Left cardiac atrium (tissue), 4 donors: Measurements from ENCODE around the gene ABCG5. TPM values are rescaled to one million over a fixed set of nuclear protein-coding genes. Genes with fewer than 3 reads are reported as not detected.

Experiments used
- ATAC-seq, 2 donors: fragments of 200-7000 bp; cut with Tn5 transposase; one replicate each; pipeline ENCODE4 v1.9.1; 2020; ENCODE audit warnings: mild to moderate bottlenecking in 2 of 2, moderate library complexity in 2 of 2
- DNase-seq: peaks from one replicate; pipeline ENCODE4 v3.0.0-alpha.2; 2020
- intact Hi-C, 2 donors: fragments of 100-400 bp; cut with DNase I; formaldehyde crosslinking; loops; one replicate each; pipeline versions ENCODE4 v1.14.1 to v1.15.1; 2022 to 2023
- total RNA-seq, 2 donors: library from RNA; stranded (reverse); fragmentation: NEBNext Ultra II Directional; extraction: Animal tissue kit (Norgen Biotek cat#: 25700); gene quantifications; one replicate each; pipeline ENCODE4 v1.2.1, GENCODE V29; 2021
- donor health status: DM: no; HTN: yes; CAD: no.
- donor health status: DM: no; HTN: yes; CAD: no; lungs with severe emphysema.
- donor health status: DM: yes; HTN: yes; CAD: no.
- donor health status: Dilated cardiomyopathy.

ABCG5 gene
- total RNA-seq, 2 donors from 2014 or later, result not detected

DNA sequence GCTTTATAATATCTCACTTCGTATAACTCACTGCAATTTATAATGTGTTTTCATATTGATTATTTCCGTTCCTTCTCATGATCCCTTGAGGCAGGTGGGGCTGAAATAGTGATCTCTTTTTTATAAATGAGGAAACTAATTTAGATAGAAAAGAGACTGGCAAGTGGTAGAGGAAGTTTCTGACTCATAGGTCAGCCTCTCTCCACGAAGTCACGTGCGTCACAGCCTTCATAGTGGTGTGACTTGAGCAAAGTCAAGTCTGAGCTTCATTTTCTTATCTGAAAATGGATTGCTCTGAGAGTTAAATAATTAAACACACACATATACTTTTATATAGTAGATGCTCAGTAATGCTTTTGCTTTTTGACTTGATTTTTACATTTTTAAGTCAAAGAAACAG lies 19.9 kb downstream of the ABCG5 start:
- intact Hi-C loops, result no loop called here
- DNase-seq, result peak; percentile 46
- ATAC-seq, result no peak

DNA sequence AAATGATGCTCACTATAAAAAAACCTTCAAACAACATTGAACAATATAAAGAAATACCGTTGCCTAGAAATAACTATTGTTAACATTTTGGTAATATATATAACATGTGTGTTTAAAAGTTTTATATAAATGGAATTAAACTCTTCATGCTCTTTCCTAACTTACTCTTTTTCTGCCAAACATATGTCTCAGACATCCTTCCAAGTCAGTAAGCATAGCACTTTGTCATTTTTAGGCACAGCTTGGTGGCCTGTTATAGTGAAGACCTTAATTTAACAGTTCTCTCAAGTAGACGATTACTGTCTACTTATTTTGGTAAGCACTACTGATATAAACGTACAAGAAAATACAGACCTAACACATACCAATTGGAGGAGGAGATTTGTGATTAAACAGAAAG lies 23.9 kb downstream of the ABCG5 start:
- intact Hi-C loops, result no loop called here
- ATAC-seq (no peak), DNase-seq (no peak)

DNA sequence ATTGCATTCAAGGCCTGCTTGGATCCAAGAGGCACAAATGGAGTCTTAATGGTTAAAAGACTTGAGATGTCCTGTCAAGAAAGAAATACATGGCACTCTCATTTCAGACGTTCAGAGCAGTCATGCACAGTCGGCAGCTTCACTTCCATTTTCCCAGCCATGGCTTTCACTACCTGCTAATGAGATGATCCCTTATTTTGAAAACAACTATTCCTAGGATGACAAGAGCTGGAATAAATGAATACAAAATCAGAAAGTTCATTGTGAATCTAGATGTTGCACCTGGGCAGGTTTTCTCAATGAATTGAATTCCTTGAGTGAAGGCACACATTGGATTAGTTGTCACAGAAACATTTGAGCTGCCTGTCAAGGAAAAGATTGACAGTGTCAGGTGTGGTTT lies 25.7 kb downstream of the ABCG5 start:
- intact Hi-C loops, result no loop called here
- DNase-seq, result no peak
- ATAC-seq, result no peak

DNA sequence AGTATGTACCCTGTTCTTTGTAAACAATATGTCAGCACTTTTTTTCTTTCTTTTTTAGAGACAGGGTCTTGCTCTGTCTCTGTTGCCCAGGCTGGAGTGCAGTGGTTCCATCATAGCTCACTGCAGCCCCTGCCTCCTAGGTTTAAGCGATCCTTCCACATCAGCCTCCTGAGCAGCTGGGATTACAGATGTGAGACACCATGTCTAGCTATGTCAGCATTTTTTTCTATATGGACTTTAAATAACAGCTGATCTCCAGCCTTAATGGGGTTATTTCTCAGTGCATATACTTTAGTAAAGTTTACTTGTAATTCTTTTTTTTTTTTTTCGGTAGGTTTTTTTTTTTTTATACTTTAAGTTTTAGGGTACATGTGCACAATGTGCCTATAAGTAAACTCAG lies 26.6 kb downstream of the ABCG5 start:
- ATAC-seq, result no peak
- no peak for DNase-seq
- intact Hi-C loops, result no loop called here

DNA sequence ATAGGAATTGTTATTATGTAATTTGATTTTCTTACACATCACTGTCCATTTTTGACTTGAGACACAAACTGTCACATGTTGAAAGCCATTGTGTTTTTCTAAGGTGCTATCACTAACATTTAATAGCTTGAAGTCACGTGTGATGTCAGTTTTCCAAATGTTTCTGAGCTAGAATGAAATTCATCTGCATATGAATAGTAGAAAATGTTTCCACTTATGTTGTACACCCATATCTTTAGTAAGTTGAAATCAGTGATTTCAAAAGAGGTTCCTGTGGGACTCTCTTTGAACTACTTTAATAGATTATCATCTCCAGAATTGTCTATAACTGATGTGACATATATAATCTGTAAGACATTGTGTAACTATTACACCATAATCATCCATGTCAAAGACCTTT lies 27.8 kb downstream of the ABCG5 start:
- no peak for ATAC-seq
- DNase-seq, result no peak
- intact Hi-C loops, result no loop called here

DNA sequence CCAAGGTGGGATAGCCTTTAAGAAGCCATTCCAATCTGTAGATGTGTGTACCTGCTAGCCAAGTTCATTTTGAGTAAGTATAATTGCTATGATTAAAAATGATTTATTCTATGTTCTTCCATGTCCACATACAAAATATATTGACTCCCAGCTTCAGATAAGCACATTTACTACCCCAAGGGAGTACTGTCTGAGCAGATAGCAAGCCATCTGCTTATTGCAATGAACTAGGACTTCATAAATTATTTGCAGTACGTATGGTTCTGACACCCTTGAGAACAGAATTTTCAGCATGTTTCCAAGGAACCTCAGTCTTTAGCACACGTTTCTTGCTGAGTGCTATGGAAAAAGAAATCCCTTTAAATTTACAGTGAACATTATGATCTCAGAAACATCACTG lies 28.2 kb downstream of the ABCG5 start:
- DNase-seq, result no peak
- ATAC-seq, result no peak
- intact Hi-C loops, result no loop called here

DNA sequence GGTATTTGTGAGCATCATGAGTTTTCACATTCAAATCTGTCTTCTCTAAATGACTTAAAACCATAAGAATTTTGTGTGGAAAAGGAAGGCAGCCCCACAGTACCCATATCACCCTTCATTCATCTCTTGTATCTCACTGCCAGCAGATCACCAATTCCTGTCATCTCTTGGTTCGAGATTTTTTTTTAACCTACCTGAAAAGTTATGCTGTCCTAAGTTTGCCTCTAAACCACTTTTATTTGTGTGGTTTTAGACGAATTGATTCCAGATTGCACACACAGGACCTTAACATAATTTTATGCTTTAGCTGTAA lies 32.0 kb downstream of the ABCG5 start:
- no peak for ATAC-seq
- intact Hi-C loops, result no loop called here
- DNase-seq, result no peak

DNA sequence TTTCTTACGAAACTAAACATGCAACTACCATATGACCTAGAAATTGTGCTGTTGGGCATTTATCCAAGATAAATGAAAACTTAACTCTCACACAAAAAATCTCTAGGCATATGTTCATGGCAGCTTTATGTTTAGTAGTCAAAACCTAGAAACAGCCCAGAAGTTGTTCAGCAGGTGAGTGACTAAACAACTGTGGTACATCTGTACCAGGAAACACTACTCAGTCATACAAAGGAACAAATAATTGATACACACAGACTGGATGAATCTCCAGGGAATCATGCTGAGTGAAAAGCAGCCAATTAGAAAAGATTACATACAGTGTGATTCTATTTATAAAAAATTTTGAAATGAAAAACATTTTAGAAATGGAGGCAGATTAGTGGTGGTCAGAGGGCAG lies 35.5 kb downstream of the ABCG5 start:
- intact Hi-C loops, result no loop called here
- ATAC-seq (no peak), DNase-seq (no peak)

DNA sequence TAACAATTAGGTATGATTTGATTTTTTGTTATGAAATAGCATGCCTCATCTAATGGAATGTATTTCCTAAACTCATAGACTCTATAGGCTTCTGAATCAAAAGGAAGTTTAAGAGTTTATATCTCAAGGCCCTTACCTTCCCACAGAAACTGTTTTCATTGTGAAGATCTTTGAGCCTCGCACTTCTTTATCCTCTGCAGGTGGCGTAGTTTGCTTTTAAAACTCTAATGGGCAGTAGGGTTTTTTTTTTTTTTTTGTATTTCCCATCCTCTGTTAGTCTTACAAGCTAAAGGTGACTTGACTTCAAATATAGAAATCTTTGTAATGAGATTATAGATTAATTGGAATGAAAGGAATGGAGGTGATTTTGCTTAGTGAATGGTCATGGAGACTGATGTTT lies 36.5 kb downstream of the ABCG5 start:
- intact Hi-C loops, result no loop called here
- ATAC-seq, result no peak

DNA sequence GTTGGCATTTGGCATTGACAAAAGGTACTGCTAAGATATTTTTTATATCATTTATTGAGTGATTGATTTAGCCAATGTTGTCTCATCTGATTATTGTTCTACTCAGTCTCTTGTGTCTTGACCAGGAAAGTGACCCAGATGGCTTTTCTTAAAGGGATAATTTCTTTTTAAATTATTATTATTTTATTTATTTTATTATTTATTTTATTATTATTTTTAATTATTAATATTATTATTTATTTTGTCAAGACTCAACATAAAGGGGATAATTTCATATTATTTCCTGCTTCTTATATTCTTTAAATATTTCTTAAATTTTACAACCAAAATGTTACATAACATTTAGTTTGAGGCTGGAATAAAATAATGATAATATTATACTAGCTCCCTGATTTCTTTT lies 37.7 kb downstream of the ABCG5 start:
- DNase-seq, result no peak
- intact Hi-C loops, result no loop called here
- ATAC-seq, result no peak

More for the DNA sequence above, 36.5 kb downstream of the ABCG5 start:
- DNase-seq, result no peak

DNA sequence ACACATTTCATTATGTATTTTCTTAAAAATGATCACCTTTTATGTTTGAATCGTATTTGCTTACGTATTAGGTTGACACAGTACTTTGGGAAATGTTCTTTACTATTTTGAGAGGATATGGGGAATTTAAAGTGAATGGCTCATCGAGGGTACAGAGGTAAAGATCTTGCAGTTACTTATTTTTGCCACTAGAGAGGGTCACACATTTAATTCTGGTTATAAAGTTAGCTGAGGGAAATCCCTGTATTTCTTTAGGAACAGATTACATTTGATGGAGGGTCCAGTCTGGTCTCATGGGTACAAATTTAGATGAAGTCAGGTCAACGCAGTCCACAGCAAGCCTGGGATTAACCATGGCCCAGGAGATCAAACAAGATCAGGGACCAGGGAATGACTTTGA lies 40.3 kb downstream of the ABCG5 start:
- ATAC-seq (no peak), DNase-seq (no peak)
- intact Hi-C loops, result loop anchor here in 1 of 2 donors (10.0 kb wide), 1 partner anchor 183 kb away; no protein-coding TSS in a partner anchor

DNA sequence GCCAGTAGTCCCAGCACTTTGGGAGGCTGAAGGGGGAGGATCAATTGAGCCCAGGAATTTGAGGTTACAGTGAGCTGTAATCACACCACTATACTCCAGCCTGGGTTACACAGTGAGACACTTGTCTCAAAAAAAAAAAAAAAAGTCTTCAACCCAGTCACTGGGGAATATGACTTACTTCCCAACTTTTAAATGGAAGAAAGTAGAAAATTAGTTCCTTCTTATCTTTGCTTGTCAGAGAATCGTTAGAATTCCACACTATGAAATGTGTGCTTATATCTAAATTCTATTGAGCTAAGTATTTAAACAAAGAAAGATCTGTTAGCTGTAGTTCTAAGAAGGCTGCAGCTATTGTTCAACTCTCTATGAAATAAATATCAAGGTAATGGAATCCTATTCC lies 42.4 kb downstream of the ABCG5 start:
- ATAC-seq, result no peak
- DNase-seq, result no peak
- intact Hi-C loops, result loop anchor here in 1 of 2 donors (10.0 kb wide), 1 partner anchor 181 kb away; no protein-coding TSS in a partner anchor

DNA sequence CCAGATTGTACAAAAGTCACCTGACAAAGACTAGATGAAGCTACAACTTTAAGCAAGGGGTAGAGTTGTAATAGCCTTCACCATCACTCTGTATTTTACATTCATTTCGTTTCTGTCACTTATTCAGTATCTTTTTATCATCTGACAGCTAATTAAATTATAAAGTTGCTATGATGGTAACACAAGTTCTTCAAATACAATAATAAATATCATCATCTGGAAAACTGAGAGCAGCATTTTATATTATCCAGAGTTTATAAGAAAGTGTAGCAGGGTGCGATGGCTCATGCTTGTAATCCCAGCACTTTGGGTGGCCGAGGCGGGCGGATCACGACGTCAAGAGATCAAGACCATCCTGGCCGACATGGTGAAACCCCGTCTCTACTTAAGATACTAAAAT lies 43.7 kb downstream of the ABCG5 start:
- intact Hi-C loops, result loop anchor here in 1 of 2 donors (10.0 kb wide), 1 partner anchor 180 kb away; no protein-coding TSS in a partner anchor
- ATAC-seq (no peak), DNase-seq (no peak)

DNA sequence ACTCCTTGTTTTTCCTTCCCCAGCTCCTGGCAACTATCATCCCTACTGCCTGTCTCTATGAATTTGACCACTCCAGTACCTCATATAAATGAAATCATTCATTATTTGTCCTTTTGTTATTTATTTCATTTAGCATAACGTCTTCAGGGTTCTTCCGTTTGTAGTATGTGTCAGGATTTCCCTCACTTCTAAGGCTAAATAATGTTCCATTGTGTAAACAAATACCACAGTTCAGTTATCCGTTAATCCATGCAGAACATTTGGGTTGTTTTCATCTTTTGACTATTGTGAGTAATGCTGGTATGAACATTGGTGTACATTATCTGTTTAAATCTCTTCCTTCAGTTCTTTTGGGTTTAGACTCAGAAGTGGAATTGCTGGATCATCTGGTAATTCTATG lies 46.0 kb downstream of the ABCG5 start:
- ATAC-seq, result no peak
- intact Hi-C loops, result loop anchor here in 1 of 2 donors (10.0 kb wide), 1 partner anchor 178 kb away; no protein-coding TSS in a partner anchor

DNA sequence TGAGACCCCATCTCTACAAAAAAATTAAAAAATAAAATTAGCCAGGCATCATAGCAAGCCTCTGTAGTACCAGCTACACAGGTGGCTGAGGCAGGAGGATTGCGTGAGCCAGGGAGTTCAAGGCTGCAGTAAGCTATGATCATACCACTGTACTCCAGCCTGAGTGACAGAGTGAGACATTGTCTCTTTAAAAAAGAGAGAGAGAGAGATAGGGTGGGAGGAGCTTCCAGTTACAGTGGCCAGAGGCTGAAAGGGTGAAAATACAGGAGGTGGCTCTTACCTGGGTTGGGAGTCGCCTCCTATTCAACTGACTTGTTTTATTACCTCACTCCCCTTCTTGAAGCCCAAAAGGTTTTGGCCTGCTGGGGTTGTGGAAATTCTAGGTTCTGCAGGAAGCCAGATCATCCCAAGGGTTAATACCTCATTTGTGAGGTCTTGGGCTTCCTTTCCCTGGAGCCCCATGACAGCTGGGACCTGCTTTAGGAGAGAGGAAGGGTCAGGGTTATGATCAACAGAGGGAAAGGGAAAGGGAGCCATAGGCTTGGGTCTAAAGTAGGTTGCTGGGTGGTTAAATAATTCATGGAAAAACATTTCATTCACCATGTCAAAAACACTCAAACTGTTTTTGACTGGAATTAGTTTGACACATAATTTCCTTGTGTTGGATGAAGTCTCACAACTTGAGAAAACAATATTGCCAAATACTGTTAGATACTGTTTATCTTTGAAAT lies 47.4 kb downstream of the ABCG5 start:
- intact Hi-C loops, result loop anchor here in 1 of 2 donors (10.0 kb wide), 1 partner anchor 176 kb away; no protein-coding TSS in a partner anchor
- DNase-seq (no peak), ATAC-seq (no peak)

More for the DNA sequence above, 46.0 kb downstream of the ABCG5 start:
- DNase-seq, result no peak

DNA sequence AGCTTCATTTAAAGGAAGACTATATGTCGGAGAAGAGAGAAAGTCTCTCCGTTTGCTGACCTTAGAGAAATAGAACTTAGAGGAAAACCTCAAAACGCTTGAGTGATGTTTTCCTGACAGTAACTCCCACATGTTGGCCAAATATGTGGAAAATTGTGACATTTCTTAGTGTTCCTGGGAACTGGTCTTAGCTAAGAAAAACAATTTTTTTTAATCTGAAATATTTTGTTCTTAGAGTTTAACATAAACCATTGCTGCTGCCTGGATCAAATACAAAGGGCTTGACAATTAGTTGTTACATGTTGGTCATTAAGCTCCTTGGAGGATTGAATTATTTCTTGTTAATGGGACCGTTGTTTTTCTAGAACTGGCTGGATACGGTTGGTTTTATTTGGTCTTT lies 48.5 kb downstream of the ABCG5 start:
- ATAC-seq, result peak in 1 of 2 donors; percentile 27
- intact Hi-C loops, result loop anchor here in 1 of 2 donors (10.0 kb wide), 1 partner anchor 175 kb away; no protein-coding TSS in a partner anchor
- no peak for DNase-seq

DNA sequence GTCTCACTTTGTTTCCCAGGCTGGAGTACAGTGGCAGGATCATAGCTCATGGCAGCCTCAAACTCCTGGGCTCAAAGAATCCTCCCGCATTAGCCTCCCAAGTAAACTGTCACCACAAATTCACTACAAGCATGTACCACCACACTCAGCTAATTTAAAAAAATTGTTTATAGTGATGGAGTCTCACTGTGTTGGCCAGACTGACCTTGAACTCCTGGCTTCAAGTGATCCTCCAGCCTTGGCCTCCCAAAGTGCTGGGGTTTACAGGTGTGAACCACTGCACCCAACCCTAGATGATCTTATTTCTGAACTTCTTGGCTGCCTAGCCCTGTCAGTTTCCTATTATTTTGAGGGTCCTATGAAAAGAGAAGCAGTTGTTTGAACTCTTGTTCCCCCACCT lies 50.0 kb downstream of the ABCG5 start:
- no peak for DNase-seq
- intact Hi-C loops, result loop anchor here in 1 of 2 donors (10.0 kb wide), 1 partner anchor 174 kb away; no protein-coding TSS in a partner anchor
- ATAC-seq, result no peak

DNA sequence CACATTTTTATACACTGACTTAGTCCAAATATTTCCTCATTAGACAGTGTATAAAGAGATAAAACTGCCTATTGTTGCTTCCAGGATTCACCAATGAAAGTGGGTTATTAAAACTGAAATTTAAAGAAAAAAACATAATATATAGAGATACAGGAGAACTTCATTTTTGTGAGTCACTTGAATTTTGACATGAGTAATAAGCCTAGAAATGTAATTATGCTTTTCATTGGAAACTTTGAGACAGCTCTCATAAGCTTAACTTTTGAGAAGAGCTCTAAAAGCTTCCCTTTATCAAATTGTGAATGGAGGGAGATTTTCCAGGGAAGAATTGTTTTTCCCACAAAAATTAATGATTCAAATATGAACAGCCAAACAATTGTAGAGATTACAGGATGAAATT lies 50.7 kb downstream of the ABCG5 start:
- ATAC-seq, result no peak
- intact Hi-C loops, result loop anchor here in 1 of 2 donors (10.0 kb wide), 1 partner anchor 173 kb away; no protein-coding TSS in a partner anchor
- DNase-seq, result no peak

DNA sequence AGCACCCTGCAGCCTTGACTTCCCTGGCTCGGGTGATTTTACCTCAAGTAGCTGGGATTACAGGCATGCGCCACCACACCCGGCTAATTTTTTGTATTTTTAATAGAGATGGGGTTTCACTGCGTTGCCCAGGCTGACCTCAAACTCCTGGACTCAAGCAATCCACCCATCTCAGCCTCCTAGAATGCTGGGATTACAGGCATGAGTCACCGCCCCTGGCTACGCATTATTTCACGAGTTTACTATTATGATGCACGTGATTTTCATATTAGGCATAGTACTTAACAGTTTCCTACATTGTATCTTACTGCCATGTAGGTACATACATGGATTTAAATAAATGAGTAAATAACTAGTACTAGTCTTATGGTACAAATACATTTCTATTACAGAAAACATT lies 60.4 kb downstream of the ABCG5 start:
- intact Hi-C loops, result no loop called here
- no peak for DNase-seq
- ATAC-seq, result no peak

DNA sequence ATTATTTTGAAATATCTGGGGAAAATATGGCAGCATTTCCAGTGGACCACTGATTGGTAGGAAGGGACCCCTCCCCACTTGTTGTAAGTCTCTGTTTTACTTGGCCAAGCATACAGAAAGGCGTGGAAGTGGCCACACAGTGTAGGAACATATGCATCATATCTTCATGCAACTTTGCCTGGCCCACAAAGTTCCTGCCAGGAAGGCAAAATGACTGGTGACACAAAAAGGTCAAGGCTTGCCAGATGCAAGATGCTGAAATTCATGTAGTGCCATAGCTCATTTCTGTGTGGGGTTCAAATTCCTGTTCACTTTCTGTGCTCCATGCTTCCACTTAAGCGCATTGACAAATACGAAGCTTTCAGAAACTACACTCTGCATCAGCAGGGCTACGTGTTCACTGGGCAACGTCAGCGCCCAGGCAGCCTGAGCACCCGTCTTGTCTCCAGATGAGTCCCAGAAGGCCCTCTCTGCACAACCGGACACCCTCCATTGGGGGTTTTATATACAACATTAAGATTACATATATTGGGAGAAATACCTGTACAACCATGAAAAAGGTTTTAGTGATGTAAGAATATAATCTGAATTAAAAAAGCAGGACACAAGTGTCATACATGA lies 61.2 kb downstream of the ABCG5 start:
- ATAC-seq, result no peak
- intact Hi-C loops, result no loop called here
- no peak for DNase-seq

DNA sequence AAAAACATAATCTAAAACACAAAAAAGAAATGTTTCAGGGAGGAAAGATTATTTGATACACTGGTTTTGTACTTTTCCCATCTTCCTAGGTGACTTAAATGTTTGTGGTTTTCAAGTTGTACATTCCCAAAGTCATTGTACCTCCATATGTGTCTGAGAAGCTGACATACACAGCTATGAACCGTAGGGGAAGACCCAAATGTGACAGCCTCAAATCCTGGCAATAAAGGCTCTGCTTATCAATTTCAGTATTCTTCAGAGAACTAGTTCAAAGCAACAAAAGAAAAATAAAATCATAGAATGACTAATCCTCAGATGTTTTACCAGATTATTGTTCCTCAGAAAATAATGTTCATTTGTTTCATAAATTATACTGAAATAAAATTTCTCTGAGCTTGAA lies 62.3 kb downstream of the ABCG5 start:
- no peak for DNase-seq
- ATAC-seq, result no peak
- intact Hi-C loops, result no loop called here
